Adrenal gland (tissue), 5 donors: ENCODE measurements around the gene TDRD7.

ENCODE experiments used
- POLR2A ChIP-seq, 2 donors: fragments of 450-650 bp; IDR thresholded peaks; one replicate each; pipeline ENCODE4 v1.6.1; 2017; ENCODE audit warnings: antibody characterized with exemption in 2 of 2, mild to moderate bottlenecking in 2 of 2, moderate library complexity in 1 of 2
- TF ChIP-seq, protein P1 (sequence below), 6 experiments: fragments of 450-650 bp in 4 of 6; fragments of 200-600 bp in 2 of 6; sonication (generic) in 1 of 6; IDR thresholded peaks; 1 replicate in 5 of 6; 2 replicates in 1 of 6; pipeline versions ENCODE4 v1.5.1 to v1.8.0; 2016 to 2021; ENCODE audit warnings: antibody characterized with exemption in 6 of 6, mild to moderate bottlenecking in 2 of 6, moderate library complexity in 1 of 6
- donor health status: DM: no; HTN: no; CAD: no.

DNA sequence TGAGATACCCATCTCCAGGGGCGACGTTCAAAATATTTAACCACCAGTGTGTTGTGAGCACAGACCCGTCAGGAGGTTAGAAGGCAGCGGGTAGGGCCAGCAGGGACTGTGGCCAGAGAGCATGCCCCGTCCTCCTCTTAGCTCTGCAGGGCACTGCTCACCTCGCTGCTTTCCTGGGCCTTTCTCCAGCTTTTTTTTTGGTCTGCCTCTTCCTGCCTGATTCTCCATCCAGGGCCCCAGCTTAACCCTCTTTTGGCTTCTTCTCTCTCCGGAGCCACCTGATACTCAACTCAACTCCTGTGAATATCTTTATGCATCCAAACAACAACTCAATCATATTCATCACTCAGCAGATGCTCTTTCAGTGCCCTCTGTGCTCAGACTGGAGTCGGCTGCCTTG, 133.6 kb downstream of the TDRD7 start:
- TF ChIP-seq, protein P1, sequence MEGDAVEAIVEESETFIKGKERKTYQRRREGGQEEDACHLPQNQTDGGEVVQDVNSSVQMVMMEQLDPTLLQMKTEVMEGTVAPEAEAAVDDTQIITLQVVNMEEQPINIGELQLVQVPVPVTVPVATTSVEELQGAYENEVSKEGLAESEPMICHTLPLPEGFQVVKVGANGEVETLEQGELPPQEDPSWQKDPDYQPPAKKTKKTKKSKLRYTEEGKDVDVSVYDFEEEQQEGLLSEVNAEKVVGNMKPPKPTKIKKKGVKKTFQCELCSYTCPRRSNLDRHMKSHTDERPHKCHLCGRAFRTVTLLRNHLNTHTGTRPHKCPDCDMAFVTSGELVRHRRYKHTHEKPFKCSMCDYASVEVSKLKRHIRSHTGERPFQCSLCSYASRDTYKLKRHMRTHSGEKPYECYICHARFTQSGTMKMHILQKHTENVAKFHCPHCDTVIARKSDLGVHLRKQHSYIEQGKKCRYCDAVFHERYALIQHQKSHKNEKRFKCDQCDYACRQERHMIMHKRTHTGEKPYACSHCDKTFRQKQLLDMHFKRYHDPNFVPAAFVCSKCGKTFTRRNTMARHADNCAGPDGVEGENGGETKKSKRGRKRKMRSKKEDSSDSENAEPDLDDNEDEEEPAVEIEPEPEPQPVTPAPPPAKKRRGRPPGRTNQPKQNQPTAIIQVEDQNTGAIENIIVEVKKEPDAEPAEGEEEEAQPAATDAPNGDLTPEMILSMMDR (IDR thresholded peaks at IDR 0.05), result no peak
- TF ChIP-seq POLR2A (IDR thresholded peaks at IDR 0.05), result no peak
